Measurements from ENCODE around the gene DAPK2.

DNA sequence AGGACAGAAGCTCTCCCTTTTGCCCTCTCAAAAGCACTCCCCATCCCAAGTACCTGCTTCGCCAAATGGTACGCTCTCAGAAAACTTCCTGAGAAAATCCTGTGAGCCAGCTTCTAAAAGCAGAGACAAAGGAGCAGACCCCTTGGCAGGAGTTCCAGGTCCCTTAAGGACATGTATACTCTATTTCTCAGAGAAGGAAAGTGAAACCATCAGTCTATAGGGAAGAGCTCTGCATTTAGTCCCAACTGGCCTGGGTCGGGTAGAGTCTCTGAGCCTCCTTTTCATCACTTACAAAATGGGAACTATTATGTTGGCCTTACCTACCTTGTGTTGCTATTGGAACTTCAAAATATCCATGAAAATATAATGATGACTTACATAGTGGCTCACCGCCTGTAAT is 19.7 kb downstream of the DAPK2 start:
- TF ChIP-seq POLR2AphosphoS5 (IDR thresholded peaks at IDR 0.05) (no peak), EP300 (IDR thresholded peaks at IDR 0.05; ENCODE audit: low read depth) (no peak), POLR2A (IDR thresholded peaks at IDR 0.05) (no peak)
- TF ChIP-seq, protein P1, sequence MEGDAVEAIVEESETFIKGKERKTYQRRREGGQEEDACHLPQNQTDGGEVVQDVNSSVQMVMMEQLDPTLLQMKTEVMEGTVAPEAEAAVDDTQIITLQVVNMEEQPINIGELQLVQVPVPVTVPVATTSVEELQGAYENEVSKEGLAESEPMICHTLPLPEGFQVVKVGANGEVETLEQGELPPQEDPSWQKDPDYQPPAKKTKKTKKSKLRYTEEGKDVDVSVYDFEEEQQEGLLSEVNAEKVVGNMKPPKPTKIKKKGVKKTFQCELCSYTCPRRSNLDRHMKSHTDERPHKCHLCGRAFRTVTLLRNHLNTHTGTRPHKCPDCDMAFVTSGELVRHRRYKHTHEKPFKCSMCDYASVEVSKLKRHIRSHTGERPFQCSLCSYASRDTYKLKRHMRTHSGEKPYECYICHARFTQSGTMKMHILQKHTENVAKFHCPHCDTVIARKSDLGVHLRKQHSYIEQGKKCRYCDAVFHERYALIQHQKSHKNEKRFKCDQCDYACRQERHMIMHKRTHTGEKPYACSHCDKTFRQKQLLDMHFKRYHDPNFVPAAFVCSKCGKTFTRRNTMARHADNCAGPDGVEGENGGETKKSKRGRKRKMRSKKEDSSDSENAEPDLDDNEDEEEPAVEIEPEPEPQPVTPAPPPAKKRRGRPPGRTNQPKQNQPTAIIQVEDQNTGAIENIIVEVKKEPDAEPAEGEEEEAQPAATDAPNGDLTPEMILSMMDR (IDR thresholded peaks at IDR 0.05): no peak

Measured in transverse colon (tissue), 4 donors.